ENCODE results near the gene GTSE1.

Gene GTSE1

GRCh38 chr22:46359362-46359761 is 62.7 kb downstream of the GTSE1 start:
- no peak for TF ChIP-seq PAX5 (IDR thresholded peaks at IDR 0.05; ENCODE audit: insufficient read depth, low read length, severe bottlenecking)
- TF ChIP-seq POU2F2 (IDR thresholded peaks at IDR 0.05; ENCODE audit: low read depth, low read length), result no peak
- no peak for TF ChIP-seq POLR2AphosphoS5 (IDR thresholded peaks at IDR 0.05; ENCODE audit: low read depth, low read length)
- TF ChIP-seq SPI1 (IDR thresholded peaks at IDR 0.05; ENCODE audit: low read depth, low read length), result no peak
- no peak for TF ChIP-seq TAF1 (IDR thresholded peaks at IDR 0.05; ENCODE audit: low read depth, low read length)
- no peak for TF ChIP-seq POLR2A (IDR thresholded peaks at IDR 0.05; ENCODE audit: low read depth, low read length)
- FAIRE-seq (no peak), DNase-seq (ENCODE audit: insufficient read length, low spot score) (no peak)

GRCh38 chr22:46360097-46360496 is 63.4 kb downstream of the GTSE1 start:
- DNase-seq (ENCODE audit: insufficient read length, low spot score) (no peak), FAIRE-seq (no peak)
- TF ChIP-seq POU2F2 (IDR thresholded peaks at IDR 0.05; ENCODE audit: low read depth, low read length), result no peak
- TF ChIP-seq PAX5 (IDR thresholded peaks at IDR 0.05; ENCODE audit: insufficient read depth, low read length, severe bottlenecking), result no peak
- no peak for TF ChIP-seq POLR2A (IDR thresholded peaks at IDR 0.05; ENCODE audit: low read depth, low read length)
- TF ChIP-seq POLR2AphosphoS5 (IDR thresholded peaks at IDR 0.05; ENCODE audit: low read depth, low read length), result no peak
- TF ChIP-seq SPI1 (IDR thresholded peaks at IDR 0.05; ENCODE audit: low read depth, low read length), result no peak
- TF ChIP-seq TAF1 (IDR thresholded peaks at IDR 0.05; ENCODE audit: low read depth, low read length), result no peak

GRCh38 chr22:46360891-46361290 is 64.2 kb downstream of the GTSE1 start:
- TF ChIP-seq PAX5 (IDR thresholded peaks at IDR 0.05; ENCODE audit: insufficient read depth, low read length, severe bottlenecking) (no peak), POLR2AphosphoS5 (IDR thresholded peaks at IDR 0.05; ENCODE audit: low read depth, low read length) (no peak), POLR2A (IDR thresholded peaks at IDR 0.05; ENCODE audit: low read depth, low read length) (no peak), POU2F2 (IDR thresholded peaks at IDR 0.05; ENCODE audit: low read depth, low read length) (no peak), TAF1 (IDR thresholded peaks at IDR 0.05; ENCODE audit: low read depth, low read length) (no peak), SPI1 (IDR thresholded peaks at IDR 0.05; ENCODE audit: low read depth, low read length) (no peak)

GRCh38 chr22:46361826-46362202 is 65.1 kb downstream of the GTSE1 start:
- DNase-seq (ENCODE audit: insufficient read length, low spot score) (no peak), FAIRE-seq (no peak)
- TF ChIP-seq PAX5 (IDR thresholded peaks at IDR 0.05; ENCODE audit: insufficient read depth, low read length, severe bottlenecking) (no peak), POLR2A (IDR thresholded peaks at IDR 0.05; ENCODE audit: low read depth, low read length) (no peak), SPI1 (IDR thresholded peaks at IDR 0.05; ENCODE audit: low read depth, low read length) (no peak), TAF1 (IDR thresholded peaks at IDR 0.05; ENCODE audit: low read depth, low read length) (no peak), POU2F2 (IDR thresholded peaks at IDR 0.05; ENCODE audit: low read depth, low read length) (no peak), POLR2AphosphoS5 (IDR thresholded peaks at IDR 0.05; ENCODE audit: low read depth, low read length) (no peak)

More at GRCh38 chr22:46360891-46361290, 64.2 kb downstream of the GTSE1 start:
- DNase-seq (ENCODE audit: insufficient read length, low spot score) (no peak), FAIRE-seq (no peak)

- TF ChIP-seq TAF1 (IDR thresholded peaks at IDR 0.05; ENCODE audit: low read depth, low read length) (no peak), PAX5 (IDR thresholded peaks at IDR 0.05; ENCODE audit: insufficient read depth, low read length, severe bottlenecking) (no peak), POU2F2 (IDR thresholded peaks at IDR 0.05; ENCODE audit: low read depth, low read length) (no peak), POLR2AphosphoS5 (IDR thresholded peaks at IDR 0.05; ENCODE audit: low read depth, low read length) (no peak), SPI1 (IDR thresholded peaks at IDR 0.05; ENCODE audit: low read depth, low read length) (no peak), POLR2A (IDR thresholded peaks at IDR 0.05; ENCODE audit: low read depth, low read length) (no peak)
- FAIRE-seq, result no peak
- no peak for DNase-seq (ENCODE audit: insufficient read length, low spot score)
Measured at GRCh38 chr22:46362203-46362933, 65.7 kb downstream of the GTSE1 start.

DNA sequence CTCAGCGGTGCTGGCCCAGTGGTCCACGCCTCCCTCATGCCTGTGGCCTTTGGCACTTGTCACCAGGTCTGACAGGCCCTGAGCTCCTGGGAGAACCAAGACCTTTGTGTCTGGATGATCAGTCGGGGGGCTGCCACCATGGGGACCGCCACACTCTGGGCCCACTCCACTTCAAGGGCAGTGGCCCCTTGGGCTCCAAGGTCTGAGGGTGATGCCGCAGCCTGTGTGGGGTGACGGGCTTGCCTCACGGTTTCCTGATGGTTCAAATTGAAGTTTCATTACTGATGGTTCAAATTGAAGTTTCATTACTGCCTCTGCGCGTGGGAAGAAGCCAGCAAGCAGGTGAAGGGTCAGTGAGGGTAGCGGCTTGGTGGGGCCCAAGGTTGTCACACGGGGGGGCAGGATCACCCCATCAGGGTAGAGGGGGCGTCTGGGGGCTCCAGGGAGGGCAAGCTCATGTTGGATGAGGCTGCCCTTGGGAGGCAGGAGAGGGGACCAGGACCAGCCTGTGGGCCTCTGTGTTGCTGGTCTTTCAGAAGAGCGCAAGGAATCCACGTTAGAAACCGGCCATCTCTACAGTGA is 66.4 kb downstream of the GTSE1 start:
- no peak for TF ChIP-seq PAX5 (IDR thresholded peaks at IDR 0.05; ENCODE audit: insufficient read depth, low read length, severe bottlenecking)
- FAIRE-seq, result no peak

GRCh38 chr22:46363611-46364321 is 67.1 kb downstream of the GTSE1 start:
- DNase-seq (ENCODE audit: insufficient read length, low spot score), result no peak
- TF ChIP-seq SPI1 (IDR thresholded peaks at IDR 0.05; ENCODE audit: low read depth, low read length), result no peak
- TF ChIP-seq POLR2AphosphoS5 (IDR thresholded peaks at IDR 0.05; ENCODE audit: low read depth, low read length), result no peak
- TF ChIP-seq POLR2A (IDR thresholded peaks at IDR 0.05; ENCODE audit: low read depth, low read length), result no peak
- TF ChIP-seq PAX5 (IDR thresholded peaks at IDR 0.05; ENCODE audit: insufficient read depth, low read length, severe bottlenecking), result no peak
- TF ChIP-seq TAF1 (IDR thresholded peaks at IDR 0.05; ENCODE audit: low read depth, low read length), result no peak
- no peak for TF ChIP-seq POU2F2 (IDR thresholded peaks at IDR 0.05; ENCODE audit: low read depth, low read length)
- FAIRE-seq, result no peak

More for the DNA sequence above, 66.4 kb downstream of the GTSE1 start:
- DNase-seq (ENCODE audit: insufficient read length, low spot score), result no peak

DNA sequence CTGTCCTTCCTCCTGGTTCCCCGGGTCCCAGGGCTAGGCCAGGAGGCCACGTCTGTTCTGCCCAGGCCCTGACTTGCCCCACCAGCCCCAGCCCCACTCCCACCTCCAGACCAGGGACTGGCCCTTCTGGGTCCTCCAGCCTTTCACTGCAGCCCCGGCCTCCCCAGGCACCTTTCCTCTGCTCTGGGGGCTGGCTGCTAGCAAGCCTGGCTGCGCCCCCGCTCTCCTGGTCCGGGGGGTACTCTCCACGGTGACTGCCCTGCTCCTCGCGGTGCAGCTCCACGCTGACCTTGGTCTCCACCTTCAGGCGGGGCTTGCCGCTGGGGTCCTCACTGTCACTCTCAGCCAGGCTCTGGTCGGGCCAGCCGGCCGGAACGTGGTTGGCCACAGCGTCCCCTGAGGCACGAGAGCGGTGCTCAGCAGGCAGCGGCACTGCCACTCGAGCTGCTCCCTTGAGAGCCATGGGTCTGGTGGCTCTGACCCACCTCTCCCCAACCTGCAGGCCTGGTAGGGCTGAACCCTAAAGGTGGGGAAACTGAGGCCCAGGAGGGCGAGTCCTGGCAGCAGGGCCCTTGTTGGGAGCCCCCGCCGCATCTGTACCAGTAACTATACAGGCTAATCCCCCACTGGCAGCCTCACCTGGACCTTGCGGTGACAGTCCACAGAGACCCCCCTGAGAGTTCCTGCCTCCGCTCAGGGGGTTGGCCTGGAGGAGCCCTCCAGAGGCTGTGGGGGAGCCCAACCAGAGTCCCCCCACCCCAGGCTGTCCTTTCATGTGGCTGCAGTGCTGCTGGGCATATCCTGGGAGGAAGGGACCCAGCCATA is 67.9 kb downstream of the GTSE1 start:
- DNase-seq (ENCODE audit: insufficient read length, low spot score), result no peak
- FAIRE-seq, result no peak
- TF ChIP-seq POU2F2 (IDR thresholded peaks at IDR 0.05; ENCODE audit: low read depth, low read length), result no peak
- no peak for TF ChIP-seq POLR2A (IDR thresholded peaks at IDR 0.05; ENCODE audit: low read depth, low read length)
- no peak for TF ChIP-seq SPI1 (IDR thresholded peaks at IDR 0.05; ENCODE audit: low read depth, low read length)
- no peak for TF ChIP-seq PAX5 (IDR thresholded peaks at IDR 0.05; ENCODE audit: insufficient read depth, low read length, severe bottlenecking)
- no peak for TF ChIP-seq TAF1 (IDR thresholded peaks at IDR 0.05; ENCODE audit: low read depth, low read length)

DNA sequence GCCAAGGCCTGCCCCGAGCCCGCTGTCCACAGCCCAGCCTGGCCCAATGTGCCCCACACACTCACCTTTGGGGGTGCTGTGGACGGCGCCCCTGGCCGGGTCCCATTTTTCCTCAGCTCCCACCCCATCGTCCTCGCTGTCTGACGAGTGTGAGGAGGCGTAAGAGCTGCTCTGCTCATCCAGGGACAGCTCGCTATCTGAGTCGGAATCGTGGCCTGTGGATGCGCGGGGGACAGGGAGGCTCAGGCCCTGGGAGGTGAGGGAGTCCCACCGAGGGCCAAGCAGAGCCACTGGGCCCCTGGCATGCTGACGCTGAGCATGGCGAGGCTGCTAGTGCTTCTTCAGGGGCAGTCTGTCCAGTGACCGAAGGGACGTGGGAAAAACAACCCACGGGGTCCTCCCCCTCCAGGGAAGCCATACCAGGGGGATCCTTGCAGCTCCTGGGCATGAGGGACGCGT is 68.5 kb downstream of the GTSE1 start:
- TF ChIP-seq POLR2A (IDR thresholded peaks at IDR 0.05; ENCODE audit: low read depth, low read length) (no peak), POLR2AphosphoS5 (IDR thresholded peaks at IDR 0.05; ENCODE audit: low read depth, low read length) (no peak), PAX5 (IDR thresholded peaks at IDR 0.05; ENCODE audit: insufficient read depth, low read length, severe bottlenecking) (no peak), SPI1 (IDR thresholded peaks at IDR 0.05; ENCODE audit: low read depth, low read length) (no peak), TAF1 (IDR thresholded peaks at IDR 0.05; ENCODE audit: low read depth, low read length) (no peak), POU2F2 (IDR thresholded peaks at IDR 0.05; ENCODE audit: low read depth, low read length) (no peak)
- FAIRE-seq (no peak), DNase-seq (ENCODE audit: insufficient read length, low spot score) (no peak)
